HEK293 (cell line): ENCODE data around the gene SPAG8.
A peak's percentile ranks its signal among the peaks of the same experiment; 100 is the strongest.

Experiments
- GLI4 ChIP-seq: fragments of 450-650 bp; formaldehyde crosslinking; IDR thresholded peaks from 2 replicates; pipeline ENCODE4 v1.5.1; 2016; ENCODE audit warnings: missing biosample characterization, missing genetic modification characterization
- GLIS1 ChIP-seq: fragments of 450-650 bp; formaldehyde crosslinking; IDR thresholded peaks from 2 replicates; pipeline ENCODE4 v1.5.1; 2016; ENCODE audit warnings: missing biosample characterization, missing genetic modification characterization
- PRDM1 ChIP-seq: fragments of 450-650 bp; formaldehyde crosslinking; IDR thresholded peaks from 2 replicates; pipeline ENCODE4; 2016; ENCODE audit warnings: missing biosample characterization, missing genetic modification characterization
- PRDM2 ChIP-seq: fragments of 450-650 bp; formaldehyde crosslinking; IDR thresholded peaks from 2 replicates; pipeline ENCODE4 v1.5.1; 2016; ENCODE audit warnings: missing biosample characterization, missing genetic modification characterization, borderline replicate concordance
- SETDB1 ChIP-seq: IDR thresholded peaks from one replicate; pipeline ENCODE4 v1.6.1; 2017; ENCODE audit warnings: mild to moderate bottlenecking, low read length, moderate library complexity, mixed read lengths; ENCODE audit not compliant: insufficient read length
- YY1 ChIP-seq: fragments of 450-650 bp; formaldehyde crosslinking; IDR thresholded peaks from 2 replicates; pipeline ENCODE4 v1.5.1; 2018; ENCODE audit warnings: missing biosample characterization, missing genetic modification characterization
- ZBTB49 ChIP-seq: fragments of 450-650 bp; formaldehyde crosslinking; IDR thresholded peaks from 2 replicates; pipeline ENCODE4 v1.5.1; 2016; ENCODE audit warnings: missing biosample characterization, missing genetic modification characterization, low read depth
- ZFP37 ChIP-seq: fragments of 450-650 bp; formaldehyde crosslinking; IDR thresholded peaks from 2 replicates; pipeline ENCODE4 v1.5.1; 2016; ENCODE audit warnings: missing biosample characterization, missing genetic modification characterization
- ZIC2 ChIP-seq: fragments of 450-650 bp; formaldehyde crosslinking; IDR thresholded peaks from 2 replicates; pipeline ENCODE4 v1.5.1; 2016; ENCODE audit warnings: missing biosample characterization, missing genetic modification characterization
- ZNF174 ChIP-seq: fragments of 450-650 bp; formaldehyde crosslinking; IDR thresholded peaks from 2 replicates; pipeline ENCODE4 v1.5.0; 2017; ENCODE audit warnings: missing biosample characterization, mild to moderate bottlenecking, missing genetic modification characterization
- ZNF2 ChIP-seq: fragments of 450-650 bp; formaldehyde crosslinking; IDR thresholded peaks from 2 replicates; pipeline ENCODE4 v1.5.1; 2016; ENCODE audit warnings: missing biosample characterization, missing genetic modification characterization
- ZNF211 ChIP-seq: fragments of 450-650 bp; formaldehyde crosslinking; IDR thresholded peaks from 2 replicates; pipeline ENCODE4 v1.5.1; 2016; ENCODE audit warnings: low read depth, missing biosample characterization, missing genetic modification characterization
- ZNF23 ChIP-seq: fragments of 450-650 bp; formaldehyde crosslinking; IDR thresholded peaks from 2 replicates; pipeline ENCODE4 v1.5.1; 2016; ENCODE audit warnings: missing biosample characterization, missing genetic modification characterization, borderline replicate concordance
- ZNF280D ChIP-seq: fragments of 450-650 bp; formaldehyde crosslinking; IDR thresholded peaks from 2 replicates; pipeline ENCODE4 v1.5.1; 2016; ENCODE audit warnings: missing biosample characterization, missing genetic modification characterization
- ZNF37A ChIP-seq: fragments of 450-650 bp; IDR thresholded peaks from 2 replicates; pipeline ENCODE4 v1.5.1; 2018; ENCODE audit warnings: missing biosample characterization, missing genetic modification characterization
- ZNF423 ChIP-seq: fragments of 450-650 bp; formaldehyde crosslinking; IDR thresholded peaks from 2 replicates; pipeline ENCODE4 v1.5.1; 2016; ENCODE audit warnings: missing biosample characterization, missing genetic modification characterization
- ZNF501 ChIP-seq: fragments of 450-650 bp; formaldehyde crosslinking; IDR thresholded peaks from 2 replicates; pipeline ENCODE4 v1.5.1; 2016; ENCODE audit warnings: missing biosample characterization, missing genetic modification characterization
- ZNF514 ChIP-seq: fragments of 450-650 bp; formaldehyde crosslinking; IDR thresholded peaks from 2 replicates; pipeline ENCODE4 v1.5.1; 2016; ENCODE audit warnings: missing biosample characterization, missing genetic modification characterization
- ZNF549 ChIP-seq: fragments of 450-650 bp; IDR thresholded peaks from 2 replicates; pipeline ENCODE4 v1.5.1; 2018; ENCODE audit warnings: missing biosample characterization, missing genetic modification characterization, mild to moderate bottlenecking, inconsistent platforms, moderate library complexity
- ZNF610 ChIP-seq: fragments of 450-650 bp; formaldehyde crosslinking; IDR thresholded peaks from 2 replicates; pipeline ENCODE4 v1.5.1; 2016; ENCODE audit warnings: missing biosample characterization, missing genetic modification characterization, borderline replicate concordance
- ZNF645 ChIP-seq: fragments of 450-650 bp; formaldehyde crosslinking; IDR thresholded peaks from 2 replicates; pipeline ENCODE4; 2016; ENCODE audit warnings: missing biosample characterization, missing genetic modification characterization
- ZNF664 ChIP-seq: fragments of 450-650 bp; formaldehyde crosslinking; IDR thresholded peaks from 2 replicates; pipeline ENCODE4 v1.5.1; 2016; ENCODE audit warnings: missing biosample characterization, missing genetic modification characterization
- ZNF785 ChIP-seq: fragments of 450-650 bp; formaldehyde crosslinking; IDR thresholded peaks from 2 replicates; pipeline ENCODE4 v1.5.1; 2016; ENCODE audit warnings: missing biosample characterization, missing genetic modification characterization
- ZNF791 ChIP-seq: fragments of 450-650 bp; formaldehyde crosslinking; IDR thresholded peaks from 2 replicates; pipeline ENCODE4 v1.5.1; 2016; ENCODE audit warnings: missing biosample characterization, missing genetic modification characterization
- ZNF830 ChIP-seq: fragments of 450-650 bp; IDR thresholded peaks from 2 replicates; pipeline ENCODE4 v1.5.0; 2018; ENCODE audit warnings: missing biosample characterization, missing genetic modification characterization, low read depth, mild to moderate bottlenecking, moderate library complexity
- ZXDB ChIP-seq: fragments of 450-650 bp; formaldehyde crosslinking; IDR thresholded peaks from 2 replicates; pipeline ENCODE4 v1.5.1; 2016; ENCODE audit warnings: missing biosample characterization, missing genetic modification characterization
- TF ChIP-seq, protein P1 (sequence below): fragments of 450-650 bp; formaldehyde crosslinking; IDR thresholded peaks from 2 replicates; pipeline ENCODE4 v1.5.1; 2017; ENCODE audit warnings: missing biosample characterization, missing genetic modification characterization

SPAG8 gene

GRCh38 chr9:35790385-35791296, 21.4 kb downstream of the SPAG8 start (continued):
- no peak for TF ChIP-seq ZNF549 (tag by site-specific recombination)
- TF ChIP-seq SETDB1 = no peak
- no peak for TF ChIP-seq ZNF664 (tag by site-specific recombination)
- TF ChIP-seq ZNF280D (tag by site-specific recombination) = no peak
- TF ChIP-seq ZNF211 (tag by site-specific recombination) = no peak
- TF ChIP-seq ZNF830 (tag by site-specific recombination) = no peak
- no peak for TF ChIP-seq PRDM2 (tag by site-specific recombination)
- TF ChIP-seq ZNF423 (tag by site-specific recombination) = no peak
- no peak for TF ChIP-seq ZNF501 (tag by site-specific recombination)
- no peak for TF ChIP-seq GLIS1
- no peak for TF ChIP-seq ZNF645 (tag by site-specific recombination)
- TF ChIP-seq, protein P1, sequence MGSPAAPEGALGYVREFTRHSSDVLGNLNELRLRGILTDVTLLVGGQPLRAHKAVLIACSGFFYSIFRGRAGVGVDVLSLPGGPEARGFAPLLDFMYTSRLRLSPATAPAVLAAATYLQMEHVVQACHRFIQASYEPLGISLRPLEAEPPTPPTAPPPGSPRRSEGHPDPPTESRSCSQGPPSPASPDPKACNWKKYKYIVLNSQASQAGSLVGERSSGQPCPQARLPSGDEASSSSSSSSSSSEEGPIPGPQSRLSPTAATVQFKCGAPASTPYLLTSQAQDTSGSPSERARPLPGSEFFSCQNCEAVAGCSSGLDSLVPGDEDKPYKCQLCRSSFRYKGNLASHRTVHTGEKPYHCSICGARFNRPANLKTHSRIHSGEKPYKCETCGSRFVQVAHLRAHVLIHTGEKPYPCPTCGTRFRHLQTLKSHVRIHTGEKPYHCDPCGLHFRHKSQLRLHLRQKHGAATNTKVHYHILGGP (tag by site-specific recombination) = no peak
- TF ChIP-seq ZBTB49 = no peak
- TF ChIP-seq GLI4 (tag by site-specific recombination) = no peak
- TF ChIP-seq ZNF514 (tag by site-specific recombination) = no peak
- TF ChIP-seq PRDM1 (tag by site-specific recombination) = no peak
- TF ChIP-seq ZFP37 (tag by site-specific recombination) = no peak
- TF ChIP-seq ZNF174 = no peak
- TF ChIP-seq ZNF785 (tag by site-specific recombination) = no peak
- no peak for TF ChIP-seq ZXDB (tag by site-specific recombination)
- peak; percentile 56 for TF ChIP-seq ZIC2
- TF ChIP-seq ZNF791 = no peak
- no peak for TF ChIP-seq YY1 (tag by site-specific recombination)
- TF ChIP-seq ZNF23 (tag by site-specific recombination) = no peak
- peak; percentile 95 for TF ChIP-seq ZNF2
- TF ChIP-seq ZNF37A (tag by site-specific recombination) = no peak
- TF ChIP-seq ZNF610 = no peak
